ENCODE measurements around the gene SPRR1B.

Gene SPRR1B

GRCh38 chr1:153071511-153071910 is 40.5 kb downstream of the SPRR1B start, which contains the start of gene SPRR2B:
TSS of gene SPRR2B (minus strand) at chr1:153071611. CDS start at chr1:153070839, 772 bp downstream.
- no peak for TF ChIP-seq CTCF (IDR thresholded peaks at IDR 0.05; ENCODE audit: low read depth, low read length)
- H3K4me3 ChIP-seq (ENCODE audit: low read depth, low read length) = no peak within 1 kb of the TSS

- TF ChIP-seq CTCF (IDR thresholded peaks at IDR 0.05; ENCODE audit: low read depth, low read length) = no peak
- no peak overlapping the region for H3K4me3 ChIP-seq (ENCODE audit: low read depth, low read length)
Observed at GRCh38 chr1:153072806-153073726, 42.1 kb downstream of the SPRR1B start.

- no peak overlapping the region for H3K4me3 ChIP-seq (ENCODE audit: low read depth, low read length)
- no peak for TF ChIP-seq CTCF (IDR thresholded peaks at IDR 0.05; ENCODE audit: low read depth, low read length)
Observed at GRCh38 chr1:153081736-153082135, 50.7 kb downstream of the SPRR1B start.
